Stomach (tissue), 4 donors: ENCODE data around the gene SIT1.
A peak's percentile ranks its signal among the peaks of the same experiment; 100 is the strongest.

Experiments
- POLR2A ChIP-seq, 4 donors: fragments of 450-650 bp; IDR thresholded peaks; one replicate each; pipeline ENCODE4 v1.6.1; 2016; ENCODE audit warnings: antibody characterized with exemption in 4 of 4, control low read depth in 2 of 4, mild to moderate bottlenecking in 1 of 4, moderate library complexity in 1 of 4
- POLR2AphosphoS5 ChIP-seq, 3 donors: sonication (generic); formaldehyde crosslinking; IDR thresholded peaks; one replicate each; pipeline ENCODE4 v1.6.1; 2016; ENCODE audit warnings: antibody characterized with exemption in 3 of 3

DNA sequence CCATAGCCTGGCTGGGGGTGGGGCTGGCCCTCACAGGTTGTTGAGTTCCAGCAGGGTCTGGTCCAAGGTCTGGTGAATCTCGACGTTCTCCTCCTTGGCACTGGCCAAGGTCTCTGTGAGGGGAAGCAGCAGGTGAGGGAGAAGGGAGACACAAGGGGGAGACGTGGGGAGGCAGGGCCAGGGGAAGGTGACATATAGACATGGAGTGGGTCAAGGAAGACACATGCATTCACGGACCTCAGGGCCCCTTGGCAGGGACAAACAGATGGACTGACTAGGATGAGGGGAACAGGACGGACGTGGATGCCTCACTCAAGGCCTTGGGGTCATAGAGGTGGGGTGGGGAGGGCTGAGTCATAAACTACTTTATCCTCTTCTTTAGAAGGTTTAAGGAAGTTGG, 31.3 kb upstream of the SIT1 start:
- TF ChIP-seq POLR2AphosphoS5 (IDR thresholded peaks at IDR 0.05), result peak in 1 of 3 donors; percentile 34
- no peak for TF ChIP-seq POLR2A (IDR thresholded peaks at IDR 0.05)
